Esophagus muscularis mucosa (tissue), 4 donors: ENCODE measurements around the gene TRIM61. TPM values are rescaled to one million over a fixed set of nuclear protein-coding genes. Genes with fewer than 3 reads are reported as not detected.
"Not testable (repeated sequence)": the region's sequence is repeated elsewhere in the genome, so short reads cannot be mapped to it uniquely, and the experiment has no call there.

Source experiments
- DNase-seq: peaks from one replicate; pipeline ENCODE4 v3.0.0-alpha.2; 2017; ENCODE audit errors: extremely low spot score
- H3K27ac ChIP-seq, 4 donors: fragments of 200-600 bp; sonication (generic); replicated peaks in 1 of 4; 1 replicate in 3 of 4; 2 replicates in 1 of 4; pipeline ENCODE4 v1.5.1; 2016 to 2019; ENCODE audit warnings: mild to moderate bottlenecking in 1 of 4
- H3K27me3 ChIP-seq, 4 donors: fragments of 200-600 bp; sonication (generic); one replicate each; pipeline versions ENCODE4 v1.5.1 to v1.6.0; 2016 to 2019
- H3K36me3 ChIP-seq, 4 donors: fragments of 200-600 bp; sonication (generic); one replicate each; pipeline ENCODE4 v1.5.1; 2016 to 2019
- H3K4me1 ChIP-seq, 4 donors: fragments of 200-600 bp; sonication (generic); one replicate each; pipeline ENCODE4 v1.5.1; 2016 to 2019
- H3K4me3 ChIP-seq, 4 donors: fragments of 200-600 bp; sonication (generic); 1 replicate in 2 of 4; 2 replicates in 2 of 4; pipeline ENCODE4 v1.5.1; 2016 to 2019; ENCODE audit warnings: mild to moderate bottlenecking in 4 of 4, moderate library complexity in 1 of 4
- H3K9me3 ChIP-seq, 4 donors: fragments of 200-600 bp; sonication (generic); 1 replicate in 3 of 4; 2 replicates in 1 of 4; pipeline ENCODE4 v1.5.1; 2016 to 2019
- CTCF ChIP-seq, 3 experiments: fragments of 200-600 bp in 2 of 3; fragments of 450-650 bp in 1 of 3; sonication (generic) in 2 of 3; IDR thresholded peaks; one replicate each; pipeline ENCODE4 v1.5.1; 2017 to 2019; ENCODE audit warnings: antibody characterized with exemption in 3 of 3, mild to moderate bottlenecking in 2 of 3, moderate library complexity in 1 of 3
- EP300 ChIP-seq: sonication (generic); formaldehyde crosslinking; IDR thresholded peaks from one replicate; pipeline ENCODE4 v1.6.1; 2017; ENCODE audit warnings: antibody characterized with exemption
- POLR2A ChIP-seq: fragments of 450-650 bp; IDR thresholded peaks from one replicate; pipeline ENCODE4 v1.6.1; 2017; ENCODE audit warnings: antibody characterized with exemption, moderate library complexity, mild to moderate bottlenecking, low read depth
- POLR2AphosphoS5 ChIP-seq, 2 donors: sonication (generic); formaldehyde crosslinking; IDR thresholded peaks; one replicate each; pipeline ENCODE4 v1.6.1; 2017; ENCODE audit warnings: antibody characterized with exemption in 2 of 2
- WGBS: methylation state at CpG from one replicate; pipeline ENCODE4 v1.1.5; 2018; 5-methylcytosine and 5-hydroxymethylcytosine counted together
- intact Hi-C: fragments of 100-400 bp; cut with DNase I; formaldehyde crosslinking; loops from one replicate; pipeline ENCODE4 v1.15.1; 2023
- total RNA-seq, 4 donors: library from RNA; depleted of rRNA; stranded (reverse); fragments of >200 nt; gene quantifications; one replicate each; pipeline versions ENCODE4 v1.1.0 to v1.2.1, GENCODE V29; 2016

The TRIM61 gene
- total RNA-seq, 4 donors from 2014 or later: 0.33 to 1.2 (median 0.46) TPM; not detected in 1

- Histone ChIP-seq H3K27me3 (no peaks in the 10 kb centered on the region), H3K4me3 (no peak overlapping the region), H3K4me1 (peaks cover 0 to 6% (median 2%) of the 10 kb centered on the region in 4 donors), H3K36me3 (no peaks in the 10 kb centered on the region), H3K9me3 (no peaks in the 10 kb centered on the region), H3K27ac (no peak overlapping the region)
- TF ChIP-seq CTCF (IDR thresholded peaks at IDR 0.05): no peak
- no peak for TF ChIP-seq POLR2AphosphoS5 (IDR thresholded peaks at IDR 0.05)
- no peak for TF ChIP-seq POLR2A
- TF ChIP-seq EP300: no peak
- no peak for DNase-seq
- intact Hi-C loops: no loop called here
- 78% methylated on average over 6 of the region's 9 CpGs for WGBS
Observed at GRCh38 chr4:165006456-165006855, 29.0 kb upstream of the TRIM61 start.

GRCh38 chr4:165005352-165005925 is 28.0 kb upstream of the TRIM61 start:
- 38% methylated on average over 6 of the region's 6 CpGs for WGBS
- H3K27ac ChIP-seq: no peak overlapping the region
- TF ChIP-seq CTCF (IDR thresholded peaks at IDR 0.05) (no peak), POLR2AphosphoS5 (IDR thresholded peaks at IDR 0.05) (no peak), POLR2A (no peak), EP300 (no peak)

GRCh38 chr4:165001957-165002356 is 24.5 kb upstream of the TRIM61 start:
- H3K4me3 ChIP-seq, H3K27ac ChIP-seq, H3K27me3 ChIP-seq, H3K36me3 ChIP-seq, intact Hi-C loops, DNase-seq, H3K4me1 ChIP-seq, H3K9me3 ChIP-seq: not testable (repeated sequence)
- no CpG with 5 or more reads among the region's 4 CpGs for WGBS

More at GRCh38 chr4:165005352-165005925, 28.0 kb upstream of the TRIM61 start:
- Histone ChIP-seq H3K9me3 (no peaks in the 10 kb centered on the region), H3K4me3 (no peak overlapping the region), H3K36me3 (no peaks in the 10 kb centered on the region), H3K4me1 (peaks cover 0 to 6% (median 2%) of the 10 kb centered on the region in 4 donors), H3K27me3 (no peaks in the 10 kb centered on the region)
- no peak for DNase-seq
- intact Hi-C loops: no loop called here

GRCh38 chr4:164998526-164999080 is 21.1 kb upstream of the TRIM61 start:
- peaks cover 0 to 16% (median 0%) of the 10 kb centered on the region in 4 donors for H3K27me3 ChIP-seq
- DNase-seq, H3K4me3 ChIP-seq, H3K27ac ChIP-seq, H3K36me3 ChIP-seq, H3K4me1 ChIP-seq, intact Hi-C loops, H3K9me3 ChIP-seq: not testable (repeated sequence)
- whole genome bisulfite sequencing: 79% methylated on average over 2 of the region's 2 CpGs

- no peak overlapping the region for H3K4me3 ChIP-seq
- no peaks in the 10 kb centered on the region for H3K36me3 ChIP-seq
- intact Hi-C loops: no loop called here
- H3K4me1 ChIP-seq: no peaks in the 10 kb centered on the region
- TF ChIP-seq POLR2AphosphoS5 (IDR thresholded peaks at IDR 0.05) (no peak), CTCF (IDR thresholded peaks at IDR 0.05) (no peak), POLR2A (no peak), EP300 (no peak)
- no peak overlapping the region for H3K27ac ChIP-seq
- no peaks in the 10 kb centered on the region for H3K9me3 ChIP-seq
- H3K27me3 ChIP-seq: peaks cover 0 to 16% (median 0%) of the 10 kb centered on the region in 4 donors
- 80% methylated on average over 6 of the region's 6 CpGs for WGBS
- no peak for DNase-seq
Observed at GRCh38 chr4:164997941-164998340, 20.5 kb upstream of the TRIM61 start.

- Histone ChIP-seq H3K36me3 (no peaks in the 10 kb centered on the region), H3K9me3 (no peaks in the 10 kb centered on the region), H3K4me1 (no peaks in the 10 kb centered on the region), H3K27me3 (peaks cover 0 to 16% (median 0%) of the 10 kb centered on the region in 4 donors), H3K4me3 (no peak overlapping the region), H3K27ac (no peak overlapping the region)
- no peak for DNase-seq
- TF ChIP-seq POLR2AphosphoS5 (IDR thresholded peaks at IDR 0.05) (no peak), POLR2A (no peak), EP300 (no peak), CTCF (IDR thresholded peaks at IDR 0.05) (no peak)
- 68% methylated on average over 2 of the region's 2 CpGs for WGBS
- intact Hi-C loops: no loop called here
Observed at GRCh38 chr4:164997324-164997723, 19.9 kb upstream of the TRIM61 start.

- H3K4me3 ChIP-seq, H3K27ac ChIP-seq, DNase-seq, H3K9me3 ChIP-seq, H3K36me3 ChIP-seq, H3K4me1 ChIP-seq, intact Hi-C loops: not testable (repeated sequence)
- H3K27me3 ChIP-seq: peaks cover 0 to 16% (median 0%) of the 10 kb centered on the region in 4 donors
- 82% methylated on average over 6 of the region's 6 CpGs for WGBS
Observed at GRCh38 chr4:164996123-164996522, 18.7 kb upstream of the TRIM61 start.

GRCh38 chr4:164990786-164991185 is 13.3 kb upstream of the TRIM61 start:
- 86% methylated on average over 10 of the region's 10 CpGs for WGBS
- H3K4me1 ChIP-seq, H3K9me3 ChIP-seq, DNase-seq, H3K4me3 ChIP-seq, H3K36me3 ChIP-seq, H3K27ac ChIP-seq, intact Hi-C loops, H3K27me3 ChIP-seq: not testable (repeated sequence)
